D721Med (cell line): Measurements from ENCODE around the gene MYOZ1.

ENCODE experiments used
- DNase-seq: peaks from one replicate; pipeline ENCODE4 v3.0.0; 2011; ENCODE audit warnings: low spot score; ENCODE audit not compliant: insufficient read length
- FAIRE-seq: peaks from 2 replicates; lab custom pipeline; 2011; peaks lifted over from hg19 to GRCh38; lab: Jason Lieb, UNC
- CTCF ChIP-seq: IDR thresholded peaks from 2 replicates; pipeline ENCODE4 v1.5.1; 2012; ENCODE audit warnings: mild to moderate bottlenecking, control low read depth; ENCODE audit not compliant: insufficient read depth; ENCODE audit errors: missing control alignments

The MYOZ1 gene

GRCh38 chr10:73601486-73601921, 39.8 kb downstream of the MYOZ1 start:
- DNase-seq (no peak), FAIRE-seq (no peak)
- TF ChIP-seq CTCF, result no peak

- TF ChIP-seq CTCF, result no peak
- no peak for FAIRE-seq
- no peak for DNase-seq
Observed at GRCh38 chr10:73597346-73597745, 43.9 kb downstream of the MYOZ1 start.

DNA sequence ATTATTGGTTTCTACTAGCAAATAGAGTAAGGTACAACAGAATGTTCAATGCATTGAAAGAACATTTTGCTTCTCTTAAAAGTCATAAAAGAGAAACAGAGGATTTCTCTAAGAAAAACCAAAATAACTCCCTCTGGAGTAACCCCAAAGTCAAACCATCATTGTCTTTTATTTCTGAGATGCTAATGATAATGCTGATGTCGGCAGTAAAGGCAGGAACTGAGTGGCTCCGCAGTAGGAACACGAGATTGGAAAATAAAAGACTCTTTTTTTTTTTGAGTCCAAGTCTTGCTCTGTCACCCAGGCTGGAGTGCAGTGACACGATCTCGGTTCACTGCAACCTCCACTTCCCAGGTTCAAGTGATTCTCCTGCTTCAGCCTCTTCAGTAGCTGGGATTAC, 47.5 kb downstream of the MYOZ1 start:
- FAIRE-seq, result no peak
- TF ChIP-seq CTCF, result no peak
- DNase-seq, result no peak

- TF ChIP-seq CTCF, result no peak
- DNase-seq (no peak), FAIRE-seq (no peak)
Observed at GRCh38 chr10:73593110-73593509, 48.2 kb downstream of the MYOZ1 start.

DNA sequence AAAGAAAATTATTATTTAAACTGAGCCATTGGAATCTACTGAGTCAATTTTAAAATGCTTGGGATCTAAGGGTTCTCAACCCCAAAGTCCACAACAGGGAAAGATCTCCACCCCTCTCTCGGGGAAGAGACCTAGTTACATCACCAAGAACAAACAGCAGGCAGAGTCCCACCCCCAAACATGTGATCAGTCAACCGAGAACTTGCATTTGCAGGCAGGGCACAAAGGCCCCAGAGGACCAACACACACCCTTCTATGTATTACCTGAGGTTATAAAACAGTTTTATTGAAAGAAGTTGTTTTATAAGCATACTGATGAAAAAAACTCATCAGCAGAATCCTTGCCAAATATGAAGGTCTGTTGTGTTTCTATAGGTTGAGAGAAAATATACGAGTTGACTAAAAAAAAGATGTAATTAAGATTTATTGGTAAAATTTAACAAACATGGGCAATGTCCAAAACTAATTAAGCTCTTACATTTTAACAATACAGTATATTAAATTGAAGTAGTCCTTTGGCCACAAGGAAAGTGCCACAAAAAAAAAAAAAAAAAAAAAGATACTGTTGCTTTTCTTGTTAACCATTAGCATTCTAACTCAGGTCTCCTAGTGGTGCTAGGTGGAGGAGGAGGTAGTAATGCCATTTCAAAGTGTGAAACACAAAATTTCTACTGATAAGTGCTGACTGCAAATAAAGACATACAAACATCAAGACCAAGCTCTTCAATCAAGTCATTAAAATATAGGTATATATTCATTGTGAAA, 49.2 kb downstream of the MYOZ1 start:
- no peak for TF ChIP-seq CTCF
- FAIRE-seq (no peak), DNase-seq (no peak)

DNA sequence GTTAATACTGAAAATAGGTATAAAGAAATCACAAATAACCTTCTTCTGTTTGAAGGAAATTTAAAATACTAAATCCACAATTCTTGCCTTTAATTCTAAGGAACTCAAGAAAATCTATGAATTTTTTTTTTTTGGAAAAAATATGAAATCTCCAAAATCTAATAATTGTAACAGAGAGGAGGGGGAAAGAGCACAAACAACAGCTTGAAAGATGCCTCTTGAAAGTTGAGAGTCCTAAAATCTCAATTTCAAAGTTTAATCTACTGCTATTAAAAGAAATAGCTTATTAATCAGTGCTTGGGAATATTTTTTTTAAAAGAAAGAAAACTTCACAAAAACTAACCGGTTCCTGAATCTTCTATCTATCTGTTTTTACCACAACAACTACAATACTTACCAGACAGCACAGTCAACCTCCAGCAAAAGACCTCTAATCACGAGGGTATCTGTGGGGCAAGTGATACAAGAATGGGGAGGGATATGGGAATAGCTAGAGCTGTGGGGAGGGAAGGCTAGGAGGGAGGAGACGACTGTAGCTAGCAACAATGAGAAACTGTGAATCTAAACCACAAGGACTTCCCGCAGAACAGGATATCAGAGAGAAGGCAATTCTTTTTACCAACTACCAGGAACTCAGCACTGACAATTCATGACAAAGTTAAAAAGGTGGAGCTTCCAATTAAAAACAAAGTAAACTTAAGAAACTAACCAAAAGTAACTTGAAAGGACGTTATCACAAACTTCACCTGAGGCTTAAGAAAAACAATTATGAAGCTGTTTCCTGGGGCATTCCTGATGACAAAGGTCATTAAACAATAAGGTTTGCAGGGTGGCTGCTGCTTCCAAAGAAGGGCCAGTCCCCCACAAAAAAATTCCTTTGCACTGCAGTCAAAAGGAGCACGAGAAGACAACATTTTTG, 50.1 kb downstream of the MYOZ1 start, which contains the start of gene USP54:
TSS of gene USP54 (minus strand) at position 462 of the 919 bp plus-strand sequence. CDS start 15,684 bp downstream, outside the sequence.
- no peak for FAIRE-seq
- TF ChIP-seq CTCF, result no peak
- DNase-seq, result no peak
